ENCODE measurements around the gene RSPO1. TPM values are rescaled to one million over a fixed set of nuclear protein-coding genes. Genes with fewer than 3 reads are reported as not detected.
"Not testable (repeated sequence)": the region's sequence is repeated elsewhere in the genome, so short reads cannot be mapped to it uniquely, and the experiment has no call there.

The RSPO1 gene
- total RNA-seq = not detected in 2 replicates

DNA sequence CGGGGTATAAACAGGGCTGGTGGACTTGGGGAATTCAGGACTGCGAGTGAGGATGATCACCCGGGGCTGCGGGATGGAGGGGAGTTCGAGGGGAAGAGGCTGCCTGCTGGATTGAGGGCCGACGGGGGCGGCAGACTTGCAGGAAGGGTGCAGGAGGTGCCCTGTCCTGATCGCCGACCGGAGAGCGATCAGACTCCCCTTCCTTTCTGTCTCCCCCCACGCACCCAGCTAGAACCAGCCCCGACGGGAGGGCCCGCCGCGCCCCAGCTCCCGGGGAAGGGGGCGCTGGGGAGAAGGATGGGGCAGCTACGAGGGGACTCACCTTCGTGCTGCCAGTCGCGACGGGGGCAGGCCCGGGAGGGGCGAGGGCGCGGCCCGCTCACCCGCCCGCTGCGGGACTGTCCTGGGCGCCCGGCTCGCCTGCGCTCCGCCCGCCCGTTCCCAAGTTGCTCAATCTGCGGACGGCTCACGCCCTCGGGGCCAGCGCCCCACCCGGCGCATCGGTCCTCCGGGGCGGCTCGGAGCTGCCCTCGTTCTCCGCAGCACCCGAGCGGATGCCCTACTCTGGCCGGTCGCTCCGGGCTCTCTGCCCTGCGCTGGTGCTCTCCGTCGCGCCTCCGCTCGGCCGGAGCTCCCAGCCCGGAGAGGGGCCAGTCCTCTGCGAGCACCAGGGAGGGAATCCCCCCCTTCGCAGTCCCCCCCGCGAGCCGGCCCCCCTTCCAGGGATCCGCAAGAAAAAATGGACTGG is at the start of gene RSPO1:
Gene RSPO1 (minus strand): TSS at position 649 of the 748 bp plus-strand sequence. CDS start 5,231 bp downstream, outside the sequence.
- intact Hi-C loops (cut with micrococcal nuclease) = no loop called here

DNA sequence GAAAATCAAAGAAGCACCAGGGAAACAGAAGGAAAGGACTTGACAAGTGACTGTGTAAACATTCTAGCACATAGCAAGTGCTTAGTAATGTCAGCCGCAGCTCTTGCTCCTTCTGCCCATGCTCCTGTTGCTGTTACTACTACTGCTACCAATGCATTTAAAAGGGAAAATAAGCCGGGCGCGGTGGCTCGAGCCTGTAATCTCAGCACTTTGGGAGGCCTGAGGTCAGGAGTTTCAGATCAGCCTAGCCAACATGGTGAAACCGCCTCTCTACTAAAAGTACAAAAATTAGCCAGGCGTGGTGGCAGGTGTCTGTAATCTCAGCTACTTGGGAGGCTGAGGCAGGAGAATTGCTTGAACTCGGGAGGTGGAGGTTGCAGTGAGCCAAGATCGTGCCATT is 49.5 kb upstream of the RSPO1 start:
- intact Hi-C loops (cut with micrococcal nuclease) = not testable (repeated sequence)

DNA sequence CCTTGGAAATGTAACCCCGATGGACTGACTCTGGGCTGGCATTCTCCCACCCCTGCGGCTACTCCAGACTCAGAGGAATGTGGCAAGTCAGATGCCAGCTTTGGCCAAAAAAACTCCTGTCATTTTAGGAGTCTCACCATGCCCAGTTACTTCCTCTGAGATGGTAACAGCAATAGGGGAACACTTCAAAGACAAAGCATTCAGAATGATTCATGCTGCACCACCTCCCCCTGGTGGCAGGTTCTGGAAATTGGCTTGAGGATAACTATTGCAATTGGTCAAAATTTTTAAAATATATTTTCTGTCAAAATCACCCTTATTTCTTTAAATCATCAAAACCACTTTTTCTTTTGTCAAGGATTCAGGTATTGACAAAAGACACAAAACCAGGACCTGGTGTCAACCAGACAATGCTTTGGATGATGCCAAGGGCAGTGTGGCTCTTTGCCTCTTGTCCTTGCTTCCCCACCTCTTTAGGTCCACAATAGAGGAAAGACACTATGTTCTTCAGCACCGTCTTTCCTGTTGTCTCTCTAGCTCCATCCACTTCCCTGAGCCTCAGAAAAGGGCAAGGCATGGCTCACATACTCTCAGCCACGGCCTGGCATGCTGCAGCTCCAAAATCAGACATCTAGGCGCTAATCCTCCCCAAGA is 47.8 kb upstream of the RSPO1 start:
- intact Hi-C loops (cut with micrococcal nuclease) = loop anchor here (1.0 to 2.0 kb wide), 7 partner anchors 10 to 227 kb away; partner anchors contain the start of genes CDCA8, GNL2 and MEAF6

DNA sequence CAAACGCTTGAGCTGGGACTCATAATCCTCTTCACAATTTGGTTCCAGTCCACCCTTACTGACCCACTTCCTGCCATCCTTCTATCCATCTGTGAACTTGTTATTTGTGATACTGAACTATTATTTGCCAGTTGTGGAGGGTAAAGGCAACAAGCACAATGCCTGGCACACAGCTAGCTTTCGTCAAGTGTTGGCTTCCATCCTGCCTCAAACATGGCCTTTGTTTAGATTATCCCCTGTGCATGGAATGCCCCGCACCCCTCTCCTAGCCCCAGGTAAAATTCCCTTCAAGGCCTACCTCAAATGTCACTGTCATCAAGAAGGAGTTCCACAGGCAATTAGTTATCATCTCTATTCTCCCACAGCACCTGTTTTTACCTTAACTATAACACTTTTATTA is 46.2 kb upstream of the RSPO1 start:
- intact Hi-C loops (cut with micrococcal nuclease) = no loop called here

- intact Hi-C loops (cut with micrococcal nuclease) = no loop called here
Measured at GRCh38 chr1:37677808-37678207, 43.1 kb upstream of the RSPO1 start.

DNA sequence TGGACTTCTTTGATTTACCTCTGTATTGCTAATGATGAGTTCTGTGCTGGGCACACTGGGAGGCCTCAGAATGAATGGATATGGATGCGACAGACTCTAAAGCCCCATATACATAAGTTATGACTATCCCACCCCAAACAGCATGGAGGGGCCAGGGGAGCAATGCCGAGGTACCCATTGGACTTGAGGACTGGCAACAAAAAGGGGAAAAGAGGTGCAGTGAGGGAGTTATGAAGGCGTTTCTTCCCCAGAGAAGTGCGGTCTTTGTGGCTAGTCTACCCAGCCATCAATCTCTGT is 42.4 kb upstream of the RSPO1 start:
- intact Hi-C loops (cut with micrococcal nuclease) = no loop called here

DNA sequence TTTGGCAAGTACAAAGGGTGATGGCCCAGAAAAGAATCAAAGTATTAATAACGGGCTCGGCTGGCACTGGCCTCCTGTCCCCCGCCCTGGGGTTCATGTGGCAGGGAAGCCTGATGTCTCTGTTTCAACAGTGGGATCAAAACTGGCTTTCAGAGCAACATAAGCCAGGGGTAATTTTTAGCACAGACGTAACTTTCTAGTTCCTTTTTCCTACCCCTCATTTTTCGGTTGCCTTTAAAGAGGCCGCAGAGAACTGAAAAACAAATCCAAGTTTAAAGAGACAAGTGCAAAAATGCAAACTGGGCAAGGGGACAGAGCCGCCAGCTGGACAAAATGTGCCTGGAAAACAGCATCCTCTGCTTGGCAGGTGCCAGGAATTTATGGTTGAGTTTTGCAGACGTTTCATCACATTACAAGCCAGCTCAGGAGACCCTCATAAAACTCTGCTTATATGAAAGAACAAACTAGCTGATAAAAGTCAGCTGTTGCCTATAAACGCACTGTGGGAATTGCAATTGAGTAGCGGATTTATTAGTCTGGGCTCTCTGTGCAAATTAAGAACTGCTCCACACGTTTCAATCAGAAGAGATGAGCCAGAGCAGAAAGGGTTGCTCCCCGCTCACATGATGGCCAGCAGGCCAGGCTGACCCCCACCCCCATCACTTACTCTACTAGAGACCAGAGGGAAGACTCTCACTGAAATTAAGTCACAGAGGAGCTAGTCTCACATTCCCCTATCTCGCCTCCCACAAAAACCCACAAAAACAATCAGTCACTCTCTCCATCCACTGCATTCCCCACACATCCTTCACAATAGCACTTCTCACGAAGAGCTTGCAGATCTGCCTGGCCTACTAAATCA is 41.8 kb upstream of the RSPO1 start:
- intact Hi-C loops (cut with micrococcal nuclease) = no loop called here

- intact Hi-C loops (cut with micrococcal nuclease) = loop anchor here (1.0 kb wide), 1 partner anchor 18 kb away; the partner anchor contains the start of gene CDCA8
Measured at GRCh38 chr1:37673920-37674319, 39.2 kb upstream of the RSPO1 start.

DNA sequence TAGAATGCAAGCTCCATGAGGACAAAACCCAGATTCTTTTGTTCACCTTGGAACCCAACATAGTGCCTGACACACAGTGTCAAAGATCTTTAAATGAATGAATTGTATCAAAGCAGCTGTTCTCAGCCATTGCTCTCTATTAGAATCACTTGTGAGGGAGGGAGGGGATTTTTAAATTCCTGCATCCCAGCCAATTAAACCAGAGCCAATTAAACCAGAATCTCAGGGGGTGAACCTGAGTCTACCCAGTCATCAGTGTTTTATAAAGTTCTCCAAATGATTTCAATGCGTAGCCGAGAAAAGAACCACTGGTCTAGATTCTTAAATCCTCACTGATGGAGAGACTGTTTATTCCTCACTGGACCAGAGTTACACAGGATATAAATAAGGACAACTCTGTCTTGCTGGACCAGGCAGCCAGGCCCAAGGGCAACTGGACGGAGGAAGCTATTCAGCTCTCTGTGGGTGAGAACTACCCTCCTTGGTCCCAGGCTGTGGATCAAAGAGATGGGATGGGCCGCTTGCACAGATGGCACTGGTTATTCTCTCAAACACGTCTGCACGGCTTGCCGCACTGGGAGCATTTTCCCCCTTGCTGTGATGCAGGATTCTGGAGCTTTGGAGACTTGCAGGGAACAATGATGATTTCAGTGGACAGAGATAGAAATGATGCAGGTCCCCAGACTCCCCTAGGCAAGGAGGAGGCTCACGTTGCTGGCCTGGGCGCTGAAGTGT is 37.6 kb upstream of the RSPO1 start:
- intact Hi-C loops (cut with micrococcal nuclease) = no loop called here

GRCh38 chr1:37671261-37671660 is 36.6 kb upstream of the RSPO1 start:
- intact Hi-C loops (cut with micrococcal nuclease) = no loop called here

- intact Hi-C loops (cut with micrococcal nuclease) = no loop called here
Measured at GRCh38 chr1:37670133-37670532, 35.4 kb upstream of the RSPO1 start.

- intact Hi-C loops (cut with micrococcal nuclease) = no loop called here
Measured at GRCh38 chr1:37667023-37667671, 32.5 kb upstream of the RSPO1 start.

GRCh38 chr1:37666241-37666867 is 31.7 kb upstream of the RSPO1 start:
- intact Hi-C loops (cut with micrococcal nuclease) = no loop called here

DNA sequence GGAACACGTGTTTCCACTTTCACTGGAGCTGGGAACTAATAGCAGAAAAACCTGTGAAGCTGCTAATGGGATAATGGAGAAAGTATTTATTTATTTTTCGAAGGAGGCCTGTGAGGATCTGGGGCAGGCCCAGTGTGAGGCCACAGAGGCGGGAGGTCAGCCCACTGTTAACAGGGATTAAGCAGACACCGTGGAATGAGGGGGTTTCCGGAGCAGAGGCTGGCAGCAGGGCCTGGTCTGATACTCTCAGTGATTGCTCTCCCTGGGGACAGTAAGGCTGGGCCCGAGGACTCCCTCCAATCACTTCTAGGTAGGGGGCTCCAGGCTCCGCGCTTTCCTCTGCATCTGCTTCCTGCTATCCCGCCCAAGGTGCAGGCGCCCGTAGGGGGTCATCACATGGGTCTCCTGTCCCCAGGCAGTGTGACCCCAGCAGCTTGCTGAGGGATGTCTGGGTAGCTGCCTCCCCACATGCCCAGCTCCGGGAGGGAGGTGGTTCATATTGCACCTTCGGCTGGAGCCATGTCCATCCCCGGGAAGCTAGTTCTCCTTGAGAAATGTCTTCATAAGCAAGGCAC is 28.8 kb upstream of the RSPO1 start:
- intact Hi-C loops (cut with micrococcal nuclease) = no loop called here

DNA sequence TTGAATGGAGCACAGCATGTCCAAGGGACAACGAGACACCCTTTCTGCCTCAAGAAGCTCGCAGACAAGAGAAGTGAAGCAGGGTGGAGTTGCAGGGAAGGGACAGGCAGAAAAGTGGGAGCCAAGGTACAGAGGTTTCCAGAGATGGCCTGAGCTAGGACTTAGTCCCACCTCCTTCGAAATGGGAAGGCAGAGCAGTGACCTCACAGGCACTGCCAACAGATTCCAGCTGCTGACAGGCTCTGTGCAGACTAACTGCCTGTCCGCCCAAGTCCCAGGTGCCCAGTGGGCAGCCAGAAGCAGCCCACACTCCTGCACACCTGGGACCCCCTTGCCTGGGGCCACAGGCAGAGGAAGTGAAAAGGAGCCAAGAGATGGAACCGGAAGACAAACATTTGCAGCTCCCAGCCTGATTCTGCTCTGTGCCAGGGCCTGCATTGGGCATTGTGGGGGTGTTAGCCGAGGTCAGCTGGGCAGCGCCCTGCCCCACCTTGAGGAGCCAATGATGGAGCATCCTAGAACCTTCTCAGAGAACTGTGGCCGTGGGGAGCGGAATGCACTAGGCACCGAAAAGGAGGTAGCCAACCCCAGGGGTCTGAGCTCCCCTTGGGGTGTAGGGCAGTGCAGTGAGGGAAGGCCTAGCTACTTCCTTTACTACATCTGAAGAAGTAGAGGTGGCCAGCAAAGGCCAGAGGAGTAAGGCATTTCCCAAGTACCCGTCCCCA is 27.5 kb upstream of the RSPO1 start:
- intact Hi-C loops (cut with micrococcal nuclease) = no loop called here

- intact Hi-C loops (cut with micrococcal nuclease) = no loop called here
Measured at GRCh38 chr1:37661401-37661800, 26.7 kb upstream of the RSPO1 start.

DNA sequence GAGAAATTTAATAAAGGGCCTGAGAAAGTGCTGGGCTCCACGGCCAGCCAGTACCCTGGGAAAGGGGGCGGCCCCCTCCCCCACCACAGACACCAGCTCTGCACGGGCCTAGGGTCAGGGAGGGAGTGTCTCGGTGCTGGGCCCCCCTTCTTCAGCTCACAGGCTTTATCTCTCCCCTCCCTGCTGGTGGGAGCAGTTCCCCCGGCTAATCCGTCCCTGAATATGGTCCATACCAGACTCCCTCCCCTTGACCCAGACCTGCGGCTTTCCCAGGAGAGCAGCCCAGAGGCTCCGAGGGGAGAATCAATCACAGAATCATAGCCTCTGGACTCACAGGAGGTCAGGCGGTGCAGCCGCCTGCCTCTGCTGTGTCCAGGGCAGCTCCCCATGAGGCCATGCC is 26.0 kb upstream of the RSPO1 start:
- intact Hi-C loops (cut with micrococcal nuclease) = no loop called here

DNA sequence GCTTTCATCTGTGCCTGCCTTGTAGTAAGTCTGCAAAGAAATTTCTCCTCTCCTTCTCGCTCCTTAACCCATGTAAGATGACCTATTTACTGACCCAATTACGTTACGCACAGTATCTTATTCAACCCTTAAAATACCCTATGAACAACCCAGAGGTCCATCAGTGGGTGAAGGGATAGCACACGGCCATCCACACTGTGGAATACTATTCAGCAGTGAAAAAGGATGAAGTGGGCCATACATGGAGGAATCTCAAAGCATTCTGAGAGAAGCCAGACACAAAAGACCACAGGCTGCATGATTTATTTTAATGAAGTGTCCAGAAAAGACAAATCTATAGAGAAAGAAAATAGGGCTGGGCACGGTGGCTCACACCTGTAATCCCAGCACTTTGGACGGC is 23.8 kb upstream of the RSPO1 start:
- intact Hi-C loops (cut with micrococcal nuclease) = no loop called here

DNA sequence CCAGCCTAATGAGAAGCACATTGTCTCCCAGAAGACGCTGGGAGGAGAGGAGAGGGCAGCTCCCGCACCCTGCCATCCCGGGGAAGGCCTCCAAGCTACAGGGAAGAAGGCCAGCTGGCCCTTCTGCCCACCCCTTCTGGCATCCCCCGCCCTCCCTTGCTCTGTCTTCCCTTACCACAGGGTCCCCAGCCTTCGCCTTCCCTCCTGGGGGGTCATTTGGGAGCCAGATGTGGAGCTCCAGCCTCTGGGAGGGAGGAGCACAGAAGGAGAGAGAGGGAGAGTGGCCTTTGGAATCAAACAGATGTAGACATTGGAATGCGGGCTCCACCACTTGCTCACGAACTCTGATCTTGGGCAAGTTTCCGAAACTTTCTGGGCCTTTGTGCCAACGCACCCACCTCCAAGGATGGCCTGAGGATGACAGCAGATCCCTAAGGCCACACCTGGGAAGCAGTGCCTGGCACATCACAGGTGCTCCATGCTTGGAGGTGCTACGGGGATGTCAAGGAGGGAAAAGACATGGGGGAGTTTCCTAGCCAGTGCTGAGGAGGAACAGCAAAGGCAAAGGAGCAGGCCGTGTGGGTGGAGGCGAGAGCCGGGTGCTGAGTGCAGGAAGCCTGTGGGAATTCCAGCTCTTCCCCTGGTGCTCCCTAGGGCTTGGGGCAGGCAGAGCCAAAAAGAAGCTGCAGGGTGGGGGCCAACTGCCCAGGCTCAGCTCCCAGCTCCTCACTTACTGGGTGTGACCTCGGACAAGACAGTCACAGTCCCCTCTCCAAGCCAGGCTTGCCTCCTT is 23.1 kb upstream of the RSPO1 start:
- intact Hi-C loops (cut with micrococcal nuclease) = no loop called here

Measured in T-helper 1 cell treated with Interleukin-12 subunit alpha and Interleukin-12 subunit beta and Interleukin-4 antibody, amounts not matched to agents 30 ng/mL and 1 ng/mL, for 36 hours (primary cell).